Measurements from ENCODE around the gene TSNAXIP1.
A peak's percentile ranks its signal among the peaks of the same experiment; 100 is the strongest.
"Not testable (repeated sequence)": the region's sequence is repeated elsewhere in the genome, so short reads cannot be mapped to it uniquely, and the experiment has no call there.

The TSNAXIP1 gene

DNA sequence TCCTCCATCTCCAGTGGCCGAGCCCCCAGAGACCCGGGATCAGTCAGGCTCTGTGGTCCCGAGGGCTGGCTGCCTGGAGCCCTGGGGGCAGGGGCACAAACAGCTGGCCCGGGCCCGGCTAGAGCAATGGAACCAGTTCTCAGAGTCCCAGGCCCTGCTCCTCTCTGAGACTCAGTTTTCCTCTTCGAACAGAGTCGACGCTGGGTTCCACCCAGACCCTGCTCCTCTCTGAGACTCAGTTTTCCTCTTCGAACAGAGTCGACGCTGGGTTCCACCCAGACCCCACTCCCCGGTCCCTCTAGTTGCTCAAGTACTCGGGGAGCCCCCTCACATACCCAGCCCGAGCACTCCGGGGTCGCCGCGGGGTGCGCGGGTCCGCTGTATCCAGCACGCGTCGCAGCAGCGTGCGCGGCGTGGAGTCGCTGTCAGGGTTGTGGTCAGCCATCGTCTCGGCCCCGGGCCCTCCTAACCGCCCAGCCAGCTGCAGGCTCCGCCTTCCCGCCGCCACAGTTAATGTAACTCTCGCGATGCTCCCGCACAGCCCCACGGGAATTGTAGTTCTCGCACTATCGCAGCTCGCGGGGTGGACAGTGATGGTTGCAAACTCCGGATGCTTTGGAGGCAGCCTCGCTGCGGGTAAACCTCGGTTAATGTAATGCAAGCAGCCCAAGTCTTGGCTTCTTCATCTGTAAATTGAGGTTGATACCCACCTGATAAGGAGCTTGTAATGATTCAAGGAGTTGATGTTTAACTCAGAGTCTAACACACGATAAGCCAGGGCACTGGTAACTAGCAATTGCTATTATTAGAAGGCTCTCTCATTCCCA is 26.9 kb downstream of the TSNAXIP1 start:
- DNase-seq (ENCODE audit: low read depth in 2 of 2) = peak in 1 of 2 experiments; percentile 55

DNA sequence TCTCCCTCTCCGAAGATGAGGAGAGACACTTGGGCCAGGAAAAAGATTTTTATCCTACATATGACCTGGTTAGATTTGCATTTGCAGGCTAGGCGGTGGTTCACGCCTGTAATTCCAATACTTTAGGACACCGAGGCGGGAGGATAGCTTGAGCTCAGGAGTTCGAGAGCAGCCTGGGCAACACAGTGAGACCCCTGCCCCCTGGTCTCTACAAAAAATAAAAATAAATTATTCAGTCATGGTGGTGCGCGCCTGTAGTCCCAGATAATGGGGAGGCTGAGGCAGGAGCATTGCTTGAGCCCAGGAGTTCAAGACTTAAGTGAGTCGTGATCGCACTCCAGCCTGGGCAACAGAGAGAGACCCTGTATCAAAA is 27.5 kb downstream of the TSNAXIP1 start:
- DNase-seq (ENCODE audit: low read depth in 2 of 2) = no peak

DNA sequence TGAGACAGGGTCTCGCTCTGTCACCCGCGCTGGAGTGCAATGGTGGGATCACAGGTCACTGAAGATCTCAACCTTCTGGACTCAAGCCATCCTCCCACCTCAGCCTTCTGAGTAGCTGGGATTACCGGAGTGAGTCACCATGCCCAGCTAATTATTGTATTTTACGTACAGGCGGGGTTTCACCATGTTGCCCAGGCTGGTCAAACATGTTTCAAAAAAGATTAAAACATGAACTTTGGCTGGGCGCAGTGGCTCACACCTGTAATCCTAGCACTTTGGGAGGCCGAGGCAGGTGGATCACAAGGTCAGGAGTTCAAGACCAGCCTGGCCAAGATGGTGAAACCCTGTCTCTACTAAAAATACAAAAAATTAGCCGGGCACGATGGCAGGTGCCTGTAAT is 30.5 kb downstream of the TSNAXIP1 start:
- DNase-seq (ENCODE audit: low read depth in 2 of 2) = not testable (repeated sequence)

DNA sequence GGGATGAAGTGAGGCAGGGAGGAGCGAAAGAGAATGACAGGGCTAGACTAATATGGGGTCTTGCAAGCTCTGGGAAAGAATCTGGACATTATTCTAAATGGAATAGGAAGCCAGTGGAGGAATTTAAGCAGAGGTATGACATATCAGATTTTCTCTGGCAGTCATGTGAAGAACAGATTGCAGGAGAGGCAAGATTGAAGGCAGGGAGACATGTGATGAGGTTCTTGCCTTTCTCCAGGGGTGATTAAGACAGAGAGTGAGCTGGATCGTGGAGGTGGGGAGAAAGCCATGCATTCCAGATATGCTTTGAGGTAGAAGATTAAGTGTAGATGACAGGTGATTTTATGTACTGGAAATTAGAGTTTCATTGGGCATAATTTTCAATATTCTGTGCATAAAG is 31.1 kb downstream of the TSNAXIP1 start:
- no peak for DNase-seq (ENCODE audit: low read depth in 2 of 2)

DNA sequence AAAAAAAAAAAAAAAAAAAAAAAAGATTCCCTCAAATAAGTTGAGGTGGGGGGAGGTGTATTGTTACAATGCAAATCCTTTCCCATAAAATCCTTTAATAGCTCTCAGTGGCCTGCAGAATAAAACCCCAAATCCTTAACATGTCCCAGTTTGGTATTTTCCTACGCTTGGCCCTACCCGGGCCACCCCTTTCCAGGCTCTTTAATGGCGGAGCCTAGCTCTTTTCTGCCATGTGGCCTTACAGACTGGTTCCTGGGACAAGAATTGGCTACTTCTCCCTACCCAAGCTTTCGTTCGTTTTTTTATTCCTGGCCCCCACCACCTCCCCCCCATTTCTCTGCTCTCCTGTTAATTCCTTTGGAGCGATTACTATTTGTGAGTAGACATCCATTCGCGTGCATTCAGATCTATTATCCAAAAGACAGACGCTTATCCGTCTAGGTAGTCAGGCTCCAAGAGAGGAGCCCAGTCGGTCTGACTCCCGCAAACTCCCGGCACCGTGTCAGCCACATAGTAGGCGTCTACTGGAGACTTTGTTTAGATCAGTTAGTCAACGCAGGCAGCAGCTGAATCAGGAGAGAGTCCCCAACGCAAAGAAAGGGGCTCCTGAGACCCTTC is 34.6 kb downstream of the TSNAXIP1 start:
- no peak for DNase-seq (ENCODE audit: low read depth in 2 of 2)

DNA sequence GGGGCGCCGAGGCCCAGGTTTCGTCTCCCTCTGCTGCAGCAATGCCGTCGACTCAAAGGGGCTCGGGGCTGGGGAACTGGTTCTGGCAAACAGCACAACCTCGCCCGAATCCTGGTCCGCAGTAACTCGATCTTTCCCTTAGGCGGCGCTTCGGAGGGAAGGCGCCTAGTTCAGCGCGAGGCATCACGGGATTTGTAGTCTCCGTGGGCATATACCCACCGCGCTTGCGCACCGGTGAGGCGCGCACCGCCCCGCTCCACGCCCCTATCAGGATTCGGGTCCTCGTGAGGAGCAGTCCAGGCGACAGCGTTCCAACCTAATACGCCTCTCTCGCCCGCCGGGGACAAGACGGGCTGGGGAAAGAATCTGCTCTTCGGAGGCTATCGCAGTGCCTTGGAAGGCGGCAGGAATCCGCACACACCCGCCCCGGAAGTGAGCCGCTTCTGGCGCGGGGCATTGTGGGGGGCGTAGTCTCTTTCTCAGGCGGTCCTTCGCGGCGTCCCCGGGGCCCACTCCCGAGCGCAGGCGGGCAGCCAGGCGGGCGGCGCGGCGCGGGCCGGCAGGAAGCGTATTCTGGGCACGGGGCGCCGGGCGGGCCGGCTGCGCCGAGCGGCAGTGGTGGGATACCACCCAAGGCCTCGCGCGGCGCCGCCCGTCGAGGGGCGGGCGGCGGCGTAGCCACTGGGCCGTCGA is 35.3 kb downstream of the TSNAXIP1 start, which contains the start of gene THAP11:
Gene THAP11, plus strand, starts transcription at position 505 of the 693 bp plus-strand sequence. CDS start 235 bp downstream, outside the sequence.
- peak; percentile 78 to 84 for DNase-seq (ENCODE audit: low read depth in 2 of 2)

DNA sequence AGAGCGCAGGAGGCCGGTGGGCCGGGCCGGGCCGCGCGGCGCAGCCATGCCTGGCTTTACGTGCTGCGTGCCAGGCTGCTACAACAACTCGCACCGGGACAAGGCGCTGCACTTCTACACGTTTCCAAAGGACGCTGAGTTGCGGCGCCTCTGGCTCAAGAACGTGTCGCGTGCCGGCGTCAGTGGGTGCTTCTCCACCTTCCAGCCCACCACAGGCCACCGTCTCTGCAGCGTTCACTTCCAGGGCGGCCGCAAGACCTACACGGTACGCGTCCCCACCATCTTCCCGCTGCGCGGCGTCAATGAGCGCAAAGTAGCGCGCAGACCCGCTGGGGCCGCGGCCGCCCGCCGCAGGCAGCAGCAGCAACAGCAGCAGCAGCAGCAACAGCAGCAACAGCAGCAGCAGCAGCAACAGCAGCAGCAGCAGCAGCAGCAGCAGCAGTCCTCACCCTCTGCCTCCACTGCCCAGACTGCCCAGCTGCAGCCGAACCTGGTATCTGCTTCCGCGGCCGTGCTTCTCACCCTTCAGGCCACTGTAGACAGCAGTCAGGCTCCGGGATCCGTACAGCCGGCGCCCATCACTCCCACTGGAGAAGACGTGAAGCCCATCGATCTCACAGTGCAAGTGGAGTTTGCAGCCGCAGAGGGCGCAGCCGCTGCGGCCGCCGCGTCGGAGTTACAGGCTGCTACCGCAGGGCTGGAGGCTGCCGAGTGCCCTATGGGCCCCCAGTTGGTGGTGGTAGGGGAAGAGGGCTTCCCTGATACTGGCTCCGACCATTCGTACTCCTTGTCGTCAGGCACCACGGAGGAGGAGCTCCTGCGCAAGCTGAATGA is 36.0 kb downstream of the TSNAXIP1 start:
- DNase-seq (ENCODE audit: low read depth in 2 of 2) = no peak

DNA sequence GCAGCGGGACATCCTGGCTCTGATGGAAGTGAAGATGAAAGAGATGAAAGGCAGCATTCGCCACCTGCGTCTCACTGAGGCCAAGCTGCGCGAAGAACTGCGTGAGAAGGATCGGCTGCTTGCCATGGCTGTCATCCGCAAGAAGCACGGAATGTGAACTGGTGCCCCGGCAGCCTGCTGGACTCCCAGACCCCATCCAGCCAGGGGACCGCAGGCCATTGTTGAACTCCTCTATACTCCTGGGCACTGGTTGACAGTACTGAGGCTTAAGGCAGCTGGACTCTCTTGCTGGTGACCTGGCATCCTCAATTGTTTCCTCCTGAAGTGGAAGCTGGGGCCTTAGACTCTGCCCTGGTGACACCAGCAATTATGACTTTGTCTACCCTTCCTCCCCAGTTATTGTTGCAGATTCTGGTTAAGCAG is 36.7 kb downstream of the TSNAXIP1 start:
- DNase-seq (ENCODE audit: low read depth in 2 of 2) = no peak

DNA sequence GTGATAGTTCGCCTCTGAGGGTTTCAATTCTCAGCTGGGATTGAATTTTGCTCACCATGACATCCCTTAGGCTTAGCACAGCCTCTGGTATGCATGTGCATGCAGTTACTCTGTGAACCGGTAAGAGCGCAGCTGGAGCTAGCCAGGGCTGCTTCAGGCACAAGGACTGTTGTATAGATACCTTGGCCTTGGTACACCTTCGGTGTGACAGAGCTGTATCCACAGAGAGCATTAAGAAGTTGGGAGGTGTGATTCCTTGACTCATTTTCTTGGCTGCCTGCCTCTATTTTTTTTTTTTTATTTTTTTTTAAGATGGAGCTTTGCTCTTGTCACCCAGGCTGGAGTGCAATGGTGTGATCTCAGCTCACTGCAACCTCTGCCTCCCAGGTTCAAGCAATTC is 37.8 kb downstream of the TSNAXIP1 start:
- no peak for DNase-seq (ENCODE audit: low read depth in 2 of 2)

DNA sequence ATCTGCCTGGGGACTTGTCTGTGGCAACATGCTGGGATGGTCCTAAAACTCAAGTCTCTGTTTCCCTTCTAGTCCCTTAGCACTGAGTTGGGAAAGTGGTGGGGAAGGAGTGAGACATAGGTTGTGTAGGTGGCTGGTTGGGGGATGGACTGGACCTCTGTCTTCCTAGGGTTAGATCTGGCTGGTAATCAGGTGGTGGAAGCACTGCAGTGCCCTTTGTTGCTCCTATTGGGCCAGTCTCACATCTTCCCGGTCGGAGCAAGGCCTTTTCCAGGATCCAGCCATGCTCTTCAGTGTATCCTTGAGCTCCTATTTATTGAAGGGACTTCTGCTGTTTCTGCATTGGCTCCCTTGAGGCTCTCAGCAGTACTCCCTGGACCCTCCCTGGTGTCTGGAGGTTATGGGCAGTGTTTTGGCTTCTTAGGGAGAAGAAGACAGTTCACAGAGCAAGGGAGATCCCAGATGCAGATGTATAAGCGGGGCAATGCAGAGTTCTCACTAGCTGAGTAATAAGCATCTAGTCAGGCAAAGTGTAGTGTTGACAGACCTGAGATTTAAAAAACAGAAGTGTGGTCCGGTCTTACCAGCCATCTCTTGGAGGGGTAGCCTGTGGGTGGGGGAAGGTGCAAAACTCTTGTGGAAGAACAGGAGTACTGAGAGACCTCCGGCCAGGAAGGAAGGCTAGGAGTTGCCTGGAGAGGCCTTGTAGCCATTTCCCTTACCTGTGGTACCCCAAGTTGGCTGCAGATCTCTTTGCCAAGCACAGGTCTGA is 38.8 kb downstream of the TSNAXIP1 start:
- DNase-seq (ENCODE audit: low read depth in 2 of 2) = no peak

DNA sequence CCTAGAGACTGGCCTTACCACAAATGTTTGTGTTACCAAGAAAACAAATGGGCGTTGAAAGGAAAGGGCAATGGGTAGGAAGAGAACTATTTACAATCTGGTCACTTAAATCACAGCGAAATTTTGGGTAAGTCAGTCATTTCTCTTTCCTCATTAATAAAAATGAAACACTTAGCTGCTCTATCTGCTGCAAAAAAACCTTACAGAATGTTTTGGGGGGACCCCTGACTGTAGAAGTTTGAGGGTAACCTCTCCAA is 39.3 kb downstream of the TSNAXIP1 start:
- no peak for DNase-seq (ENCODE audit: low read depth in 2 of 2)

DNA sequence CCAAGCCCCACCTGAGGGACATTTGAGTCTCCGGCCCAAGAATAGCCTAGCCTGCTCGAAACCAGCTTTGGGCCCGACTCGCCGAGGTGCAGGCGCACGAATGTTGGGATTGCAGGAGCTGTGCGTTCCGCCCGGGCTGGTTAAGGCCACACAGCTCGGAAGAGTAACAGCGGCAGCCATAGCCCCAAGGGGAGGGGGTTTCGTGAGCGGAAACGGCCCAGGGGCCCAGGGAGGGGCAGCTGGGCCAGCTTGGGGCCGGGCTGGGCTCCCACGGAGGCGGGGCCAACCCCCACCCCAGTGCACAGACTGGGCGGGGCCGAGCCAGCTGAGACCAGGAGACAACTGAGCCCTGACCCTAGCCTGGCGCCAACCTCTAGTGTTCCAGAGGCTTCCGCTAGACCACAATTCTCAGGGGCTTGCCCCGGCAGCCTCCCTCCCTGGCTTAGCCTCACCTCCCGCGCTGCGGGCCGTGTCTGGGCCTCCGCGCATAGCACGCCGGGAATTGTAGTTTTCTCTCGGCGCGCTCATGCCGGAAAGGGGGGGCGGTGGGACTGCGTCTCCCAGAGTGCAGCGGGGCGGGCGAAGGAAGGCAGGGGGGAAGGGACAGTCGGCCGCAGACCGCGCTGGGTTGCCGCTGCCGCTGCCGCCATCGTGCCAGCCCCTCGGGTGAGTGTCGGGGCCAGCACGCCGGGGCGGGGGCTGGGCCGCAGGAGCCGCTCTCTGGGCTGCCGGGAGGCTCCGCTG is 39.8 kb downstream of the TSNAXIP1 start, which contains the start of gene NUTF2:
Gene NUTF2, plus strand, starts transcription at position 614 of the 744 bp plus-strand sequence. CDS start 18,198 bp downstream, outside the sequence.
- DNase-seq (ENCODE audit: low read depth in 2 of 2) = peak; percentile 87 to 88

DNA sequence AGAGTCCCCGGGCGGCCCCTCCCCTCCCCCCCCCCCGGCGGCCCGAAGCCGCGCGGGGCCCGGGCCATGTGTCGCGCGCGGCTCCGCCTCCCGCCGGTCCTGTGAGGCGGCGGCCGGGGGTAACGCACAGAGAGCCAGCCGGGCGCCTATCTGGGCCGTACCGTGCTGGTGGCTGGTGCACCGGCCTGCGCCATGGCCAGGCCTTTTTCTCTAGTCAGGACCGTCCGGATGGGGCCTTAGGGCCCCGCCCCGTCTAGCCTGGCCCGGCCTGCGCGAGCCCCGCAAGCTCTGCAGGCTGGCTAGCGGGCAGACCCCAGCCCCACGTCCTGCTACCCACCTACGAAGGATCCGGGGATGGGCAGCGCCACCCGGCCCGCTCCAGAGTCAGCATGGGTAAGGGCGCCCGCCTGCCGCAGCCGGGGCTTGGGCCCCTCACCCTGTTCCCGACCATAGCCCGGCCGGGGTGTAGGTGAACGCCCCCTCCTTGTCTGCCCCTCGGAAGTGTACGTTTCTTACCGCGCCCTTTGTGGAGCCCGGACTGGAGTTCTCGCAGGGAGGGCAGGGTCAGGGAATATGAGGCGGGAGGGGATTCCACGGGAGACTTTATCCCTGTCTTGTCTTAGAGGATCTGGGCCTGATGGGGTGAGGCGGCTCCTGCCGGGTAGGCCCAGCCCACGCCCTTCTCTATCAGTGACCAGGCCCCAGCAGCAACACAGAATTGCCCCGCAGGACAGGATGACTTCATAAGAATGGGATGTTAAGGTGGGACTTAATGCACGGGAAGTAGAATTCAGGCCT is 40.6 kb downstream of the TSNAXIP1 start, which contains the start of gene CENPT:
Gene CENPT, minus strand, starts transcription at position 630 of the 798 bp plus-strand sequence. CDS start 13,834 bp downstream, outside the sequence.
- DNase-seq (ENCODE audit: low read depth in 2 of 2) = no peak

DNA sequence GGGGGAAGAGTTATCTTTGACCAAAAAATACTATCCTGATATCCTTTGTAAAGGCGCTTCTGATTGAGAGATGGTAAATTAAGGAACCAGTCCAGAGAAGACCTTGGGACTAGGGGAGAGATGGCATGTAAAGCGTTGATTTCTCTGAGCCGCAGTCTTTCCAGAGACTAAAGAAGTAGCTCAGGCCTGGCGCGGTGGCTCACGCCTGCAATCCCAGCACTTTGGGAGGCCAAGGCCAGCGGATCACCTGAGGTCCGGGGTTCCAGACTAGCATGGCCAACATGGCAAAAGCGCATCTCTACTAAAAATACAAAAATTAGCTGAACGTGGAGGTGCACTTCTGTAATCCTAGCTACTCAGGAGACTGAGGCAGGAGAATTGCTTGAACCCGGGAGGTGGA is 41.4 kb downstream of the TSNAXIP1 start:
- DNase-seq (ENCODE audit: low read depth in 2 of 2) = no peak

DNA sequence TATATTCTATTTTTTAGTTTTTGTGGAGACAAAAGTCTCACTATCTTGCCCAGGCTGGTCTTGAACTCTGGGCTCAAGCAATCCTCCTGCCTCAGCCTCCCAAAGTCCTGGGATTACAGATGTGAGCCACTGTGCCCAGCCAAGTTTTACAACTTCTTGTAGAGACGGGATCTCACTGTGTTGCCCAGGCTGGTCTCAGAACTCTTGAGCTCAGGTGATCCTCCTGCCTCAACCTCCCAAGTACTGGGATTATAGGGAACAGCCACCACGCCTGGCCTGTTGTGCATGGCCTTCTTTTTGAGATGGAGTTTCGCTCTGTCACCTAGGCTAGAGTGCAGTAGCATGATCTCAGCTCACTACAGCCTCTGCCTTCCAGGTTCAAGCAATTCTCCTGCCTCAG is 47.0 kb downstream of the TSNAXIP1 start:
- no peak for DNase-seq (ENCODE audit: low read depth in 2 of 2)

DNA sequence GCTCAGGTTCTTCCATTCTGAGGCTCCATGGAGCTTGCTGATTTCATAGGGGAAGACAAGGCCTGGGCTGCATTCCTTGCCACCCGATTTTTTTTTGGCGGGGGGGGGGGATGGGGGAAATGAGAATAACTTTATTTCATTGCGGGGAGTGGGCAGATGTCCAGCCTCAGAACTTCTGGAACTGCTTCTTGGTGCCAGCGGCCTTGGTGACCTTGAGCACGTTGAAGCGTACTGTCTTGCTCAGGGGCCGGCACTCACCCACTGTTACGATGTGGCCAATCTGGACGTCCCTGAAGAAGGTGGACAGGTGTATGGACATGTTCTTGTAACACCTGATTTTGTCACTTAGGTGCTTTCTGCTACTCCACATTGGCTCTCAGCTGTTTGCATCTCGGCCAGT is 49.1 kb downstream of the TSNAXIP1 start:
- DNase-seq (ENCODE audit: low read depth in 2 of 2) = no peak

DNA sequence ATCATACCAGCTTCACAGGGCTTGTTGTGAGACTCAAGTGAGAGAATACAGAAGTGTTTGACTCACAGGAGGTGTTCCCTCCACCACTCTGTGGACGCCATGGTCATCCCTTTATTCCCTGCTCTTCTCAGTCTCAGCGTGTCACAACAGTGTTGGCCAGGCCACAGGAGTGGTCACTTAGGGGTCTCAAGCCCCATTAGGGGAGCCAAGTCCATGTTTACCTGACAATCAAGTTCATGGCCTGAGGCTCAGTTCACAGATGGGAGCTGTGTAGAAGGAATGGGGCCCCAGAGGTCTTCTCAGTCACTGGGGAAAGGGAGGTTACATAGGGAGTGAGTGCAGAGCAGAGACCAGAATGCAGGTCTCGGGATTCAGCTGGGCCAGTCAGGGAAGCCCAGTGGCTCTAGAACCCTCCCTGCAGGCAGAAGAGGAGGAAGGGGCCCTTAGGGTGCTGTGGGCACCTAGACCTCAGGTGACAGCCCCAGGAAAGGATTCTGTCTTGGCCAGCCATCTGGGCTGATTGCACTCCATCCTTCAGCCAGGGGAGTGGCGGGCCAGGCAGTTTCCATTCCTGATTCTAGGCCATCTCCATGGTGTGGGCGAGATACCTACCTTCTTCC is 50.3 kb downstream of the TSNAXIP1 start:
- DNase-seq (ENCODE audit: low read depth in 2 of 2) = no peak

DNA sequence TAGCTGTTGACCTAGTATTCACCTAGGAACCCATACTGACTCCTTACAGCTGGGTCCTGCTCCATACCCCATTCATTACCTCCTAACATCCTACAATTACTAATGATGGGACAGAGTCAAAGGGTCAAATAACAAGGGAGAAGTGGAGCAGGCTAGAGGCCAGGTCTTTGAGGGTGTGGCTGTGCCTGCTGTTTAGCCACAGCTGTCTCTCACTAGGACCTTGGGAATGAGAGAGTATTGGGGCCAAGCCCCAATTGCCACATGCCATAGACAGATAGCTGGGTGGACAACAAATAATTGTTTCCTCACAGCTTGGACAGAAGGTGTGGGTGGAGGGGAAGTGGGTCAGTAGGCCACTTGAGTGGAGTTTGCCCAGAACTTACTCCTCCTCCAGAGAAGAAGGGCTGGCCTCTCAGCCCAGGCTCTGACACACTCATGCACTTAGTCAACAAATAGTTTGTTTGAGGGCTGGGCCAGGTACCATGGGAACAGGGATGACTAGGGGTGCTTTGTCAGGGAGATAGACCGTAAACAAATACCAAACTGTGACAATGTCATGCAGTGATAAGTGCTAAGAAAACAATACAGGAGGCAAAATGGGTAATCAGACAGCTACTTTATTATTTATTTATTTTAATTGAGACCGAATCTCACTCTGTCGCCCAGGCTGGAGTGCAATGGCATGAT is 51.0 kb downstream of the TSNAXIP1 start:
- DNase-seq (ENCODE audit: low read depth in 2 of 2) = no peak
